Spleen (tissue), 11 donors: ENCODE measurements around the gene CTNNA2. TPM values are rescaled to one million over a fixed set of nuclear protein-coding genes. Genes with fewer than 3 reads are reported as not detected.

ENCODE experiments used
- DNase-seq: peaks from one replicate; pipeline ENCODE4 v3.0.0-alpha.2; 2020
- H3K27ac ChIP-seq, 8 donors: fragments of 200-600 bp; sonication (generic) in 7 of 8; 1 replicate in 4 of 8; 2 replicates in 4 of 8; pipeline versions ENCODE4 v1.5.0 to v1.8.0; 2016 to 2021; ENCODE audit warnings: inconsistent platforms in 4 of 8, mild to moderate bottlenecking in 4 of 8, moderate library complexity in 1 of 8
- H3K27me3 ChIP-seq, 7 donors: fragments of 200-600 bp; sonication (generic) in 6 of 7; replicated peaks in 1 of 7; 1 replicate in 4 of 7; 2 replicates in 3 of 7; pipeline versions ENCODE4 v1.5.0 to v1.8.0; 2016 to 2021; ENCODE audit warnings: inconsistent platforms in 3 of 7, mild to moderate bottlenecking in 1 of 7
- H3K36me3 ChIP-seq, 6 donors: fragments of 200-600 bp; sonication (generic) in 5 of 6; 1 replicate in 4 of 6; 2 replicates in 2 of 6; pipeline versions ENCODE4 v1.5.0 to v1.8.0; 2016 to 2021; ENCODE audit warnings: inconsistent platforms in 2 of 6
- H3K4me1 ChIP-seq, 6 donors: fragments of 200-600 bp; sonication (generic) in 5 of 6; 1 replicate in 3 of 6; 2 replicates in 3 of 6; pipeline versions ENCODE4 v1.5.0 to v1.8.0; 2016 to 2021; ENCODE audit warnings: inconsistent platforms in 3 of 6
- H3K4me3 ChIP-seq, 8 donors: fragments of 200-600 bp; sonication (generic) in 7 of 8; 1 replicate in 4 of 8; 2 replicates in 4 of 8; pipeline versions ENCODE4 v1.5.0 to v1.8.0; 2016 to 2021; ENCODE audit warnings: inconsistent platforms in 4 of 8, mild to moderate bottlenecking in 4 of 8, moderate library complexity in 2 of 8
- H3K9me3 ChIP-seq, 8 donors: fragments of 200-600 bp; sonication (generic) in 7 of 8; 1 replicate in 4 of 8; 2 replicates in 4 of 8; pipeline versions ENCODE4 v1.5.0 to v1.8.0; 2016 to 2021; ENCODE audit warnings: inconsistent platforms in 4 of 8
- POLR2A ChIP-seq, 3 donors: fragments of 450-650 bp; IDR thresholded peaks; one replicate each; pipeline ENCODE4 v1.5.1; 2017; ENCODE audit warnings: antibody characterized with exemption in 3 of 3, mild to moderate bottlenecking in 1 of 3
- POLR2AphosphoS5 ChIP-seq, 3 donors: sonication (generic); formaldehyde crosslinking; IDR thresholded peaks; one replicate each; pipeline ENCODE4 v1.5.1; 2017; ENCODE audit warnings: antibody characterized with exemption in 3 of 3
- WGBS, 5 donors: extraction: QIAGEN DNeasy Blood & Tissue Kit in 3 of 5; methylation state at CpG; one replicate each; pipeline versions ENCODE4 v1.1.5 to v1.1.7; 2013 to 2018; 5-methylcytosine and 5-hydroxymethylcytosine counted together
- intact Hi-C: fragments of 100-400 bp; cut with DNase I; formaldehyde crosslinking; loops from one replicate; pipeline ENCODE4 v1.15.0; 2023; ENCODE audit warnings: low total_unique reads
- polyA plus RNA-seq, 3 donors: library from polyadenylated mRNA; stranded (reverse); fragments of 200-250 nt; gene quantifications; one replicate each; pipeline ENCODE4 v1.2.1, GENCODE V29; 2013
- total RNA-seq, 7 donors: library from RNA; depleted of rRNA in 3 of 7; stranded (reverse); fragments of >200 nt in 3 of 7; fragmentation: NEBNext Ultra II Directional in 4 of 7; extraction: Animal tissue kit (Norgen Biotek cat#: 25700) in 4 of 7; gene quantifications; one replicate each; pipeline versions ENCODE4 v1.1.0 to v1.2.1, GENCODE V29; 2016 to 2021
- TF ChIP-seq, protein P1 (sequence below), 11 experiments: fragments of 200-600 bp in 7 of 11; fragments of 450-650 bp in 4 of 11; sonication (generic) in 4 of 11; IDR thresholded peaks in 8 of 11; conservative IDR thresholded peaks in 3 of 11; 1 replicate in 7 of 11; 2 replicates in 4 of 11; pipeline versions ENCODE4 v1.4.0 to v1.8.0; 2016 to 2021; ENCODE audit warnings: antibody characterized with exemption in 11 of 11, inconsistent platforms in 4 of 11, mild to moderate bottlenecking in 1 of 11
- donor health status: healthy with polysubstance abuse.
- donor health status: DM: no; HTN: no; CAD: no; lungs with moderate emphysema.
- donor health status: DM: no; HTN: no; CAD: no.
- donor health status: Bipolar disorder and iron deficiency.
- donor health status: healthy.
- donor health status: DM: no; HTN: no; CAD: no.
- donor health status: DM: yes; HTN: yes; CAD: no.

Gene CTNNA2
- total and polyA plus RNA-seq, 10 donors = not detected

DNA sequence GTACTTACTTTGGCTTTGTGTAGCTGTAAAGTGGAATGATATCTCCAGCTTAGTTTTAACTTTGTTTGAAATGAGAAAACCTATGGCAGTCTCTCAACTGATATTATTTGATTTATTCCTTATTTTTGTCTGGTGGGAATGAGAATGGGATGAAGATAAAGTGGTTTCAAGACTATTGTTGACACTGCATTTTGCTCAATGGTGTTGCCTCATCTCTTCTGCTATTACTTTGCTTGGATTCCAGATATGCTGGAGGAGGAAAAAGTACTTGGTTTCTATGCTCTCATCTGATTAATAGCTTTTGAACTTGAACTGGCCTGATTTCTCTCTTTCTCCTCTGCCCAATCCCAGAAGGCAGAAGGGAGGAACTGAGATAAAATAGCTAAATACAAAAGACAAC lies 198.2 kb downstream of the CTNNA2 start:
- no peak overlapping the region for H3K27ac ChIP-seq
- no peak for DNase-seq
- no peaks in the 10 kb centered on the region for H3K4me1 ChIP-seq
- no peaks in the 10 kb centered on the region for H3K27me3 ChIP-seq
- no peaks in the 10 kb centered on the region for H3K9me3 ChIP-seq
- H3K36me3 ChIP-seq = no peaks in the 10 kb centered on the region
- intact Hi-C loops = no loop called here
- no peak overlapping the region for H3K4me3 ChIP-seq
- TF ChIP-seq, protein P1, sequence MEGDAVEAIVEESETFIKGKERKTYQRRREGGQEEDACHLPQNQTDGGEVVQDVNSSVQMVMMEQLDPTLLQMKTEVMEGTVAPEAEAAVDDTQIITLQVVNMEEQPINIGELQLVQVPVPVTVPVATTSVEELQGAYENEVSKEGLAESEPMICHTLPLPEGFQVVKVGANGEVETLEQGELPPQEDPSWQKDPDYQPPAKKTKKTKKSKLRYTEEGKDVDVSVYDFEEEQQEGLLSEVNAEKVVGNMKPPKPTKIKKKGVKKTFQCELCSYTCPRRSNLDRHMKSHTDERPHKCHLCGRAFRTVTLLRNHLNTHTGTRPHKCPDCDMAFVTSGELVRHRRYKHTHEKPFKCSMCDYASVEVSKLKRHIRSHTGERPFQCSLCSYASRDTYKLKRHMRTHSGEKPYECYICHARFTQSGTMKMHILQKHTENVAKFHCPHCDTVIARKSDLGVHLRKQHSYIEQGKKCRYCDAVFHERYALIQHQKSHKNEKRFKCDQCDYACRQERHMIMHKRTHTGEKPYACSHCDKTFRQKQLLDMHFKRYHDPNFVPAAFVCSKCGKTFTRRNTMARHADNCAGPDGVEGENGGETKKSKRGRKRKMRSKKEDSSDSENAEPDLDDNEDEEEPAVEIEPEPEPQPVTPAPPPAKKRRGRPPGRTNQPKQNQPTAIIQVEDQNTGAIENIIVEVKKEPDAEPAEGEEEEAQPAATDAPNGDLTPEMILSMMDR (IDR thresholded peaks at IDR 0.05 in 8 of 11, conservative IDR thresholded peaks at IDR 0.05 in 3 of 11) = no peak
- TF ChIP-seq POLR2A (IDR thresholded peaks at IDR 0.05) = no peak
- no peak for TF ChIP-seq POLR2AphosphoS5 (IDR thresholded peaks at IDR 0.05)

DNA sequence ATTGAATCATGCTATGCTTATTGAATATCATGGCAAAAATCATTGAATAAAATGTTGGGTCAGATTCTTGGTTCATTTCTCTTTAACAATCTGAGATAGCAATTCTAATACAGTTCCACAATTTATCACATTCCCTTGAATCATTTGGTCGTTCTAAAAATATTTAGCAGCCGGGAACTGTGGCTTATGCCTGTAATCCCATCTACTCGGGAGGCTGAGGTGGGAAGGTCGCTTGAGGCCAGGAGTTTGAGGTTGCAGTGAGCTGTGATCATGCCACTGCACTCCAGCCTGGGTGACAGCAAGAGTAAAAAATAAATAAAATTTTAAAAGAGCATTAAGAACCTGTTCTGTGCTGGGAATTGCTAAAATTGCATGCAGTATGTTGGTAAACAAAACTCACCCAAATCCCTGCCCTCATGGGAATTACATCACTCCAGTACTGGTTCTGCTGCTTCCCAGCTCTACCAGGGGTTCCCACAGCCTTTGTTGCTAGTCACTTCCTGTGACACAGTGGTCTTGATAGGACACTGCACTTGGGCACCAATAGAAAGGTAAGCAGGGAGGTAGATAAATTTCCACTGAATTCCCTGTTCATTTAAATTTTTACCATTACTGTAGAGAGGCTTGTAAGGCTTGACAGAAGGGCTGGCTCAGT lies 200.4 kb downstream of the CTNNA2 start:
- no peaks in the 10 kb centered on the region for H3K4me1 ChIP-seq
- peaks cover 0 to 6% (median 0%) of the 10 kb centered on the region in 8 donors for H3K9me3 ChIP-seq
- no peak for DNase-seq
- WGBS, 5 donors = 62 to 76% (median 68%) methylated on average over 4 of the region's 4 CpGs
- no peak for TF ChIP-seq POLR2A (IDR thresholded peaks at IDR 0.05)
- no peak for TF ChIP-seq POLR2AphosphoS5 (IDR thresholded peaks at IDR 0.05)
- TF ChIP-seq, protein P1 (IDR thresholded peaks at IDR 0.05 in 8 of 11, conservative IDR thresholded peaks at IDR 0.05 in 3 of 11) = no peak
- H3K27me3 ChIP-seq = no peaks in the 10 kb centered on the region
- intact Hi-C loops = no loop called here
- H3K36me3 ChIP-seq = no peaks in the 10 kb centered on the region
- H3K27ac ChIP-seq = no peak overlapping the region
- no peak overlapping the region for H3K4me3 ChIP-seq

DNA sequence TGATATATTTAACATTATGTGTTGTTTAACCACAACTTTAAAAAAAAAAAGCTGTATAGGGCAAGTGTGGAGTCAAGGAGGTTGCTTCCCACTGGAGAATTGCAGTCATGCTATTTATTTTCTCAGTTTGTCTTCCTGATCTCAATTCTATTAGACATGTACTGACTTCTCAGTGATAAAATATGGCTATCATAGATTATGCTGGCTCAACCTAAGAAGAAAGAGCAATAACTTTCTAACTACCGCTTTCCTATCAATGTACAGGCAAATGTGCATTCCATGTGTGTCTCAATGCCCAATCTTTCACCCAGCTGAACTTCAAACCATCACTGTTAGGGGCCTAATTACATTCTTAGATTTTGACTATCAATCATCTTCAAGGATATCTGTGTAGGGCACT lies 201.4 kb downstream of the CTNNA2 start:
- Histone ChIP-seq H3K4me3 (no peak overlapping the region), H3K27ac (no peak overlapping the region), H3K36me3 (no peaks in the 10 kb centered on the region), H3K9me3 (peaks cover 0 to 6% (median 0%) of the 10 kb centered on the region in 8 donors), H3K27me3 (no peaks in the 10 kb centered on the region), H3K4me1 (no peaks in the 10 kb centered on the region)
- TF ChIP-seq POLR2A (IDR thresholded peaks at IDR 0.05) (no peak), POLR2AphosphoS5 (IDR thresholded peaks at IDR 0.05) (no peak)
- TF ChIP-seq, protein P1 (IDR thresholded peaks at IDR 0.05 in 8 of 11, conservative IDR thresholded peaks at IDR 0.05 in 3 of 11) = no peak
- intact Hi-C loops = no loop called here
- DNase-seq = no peak
- WGBS, 5 donors = 76 to 95% (median 86%) methylated on average over 1 of the region's 1 CpG

DNA sequence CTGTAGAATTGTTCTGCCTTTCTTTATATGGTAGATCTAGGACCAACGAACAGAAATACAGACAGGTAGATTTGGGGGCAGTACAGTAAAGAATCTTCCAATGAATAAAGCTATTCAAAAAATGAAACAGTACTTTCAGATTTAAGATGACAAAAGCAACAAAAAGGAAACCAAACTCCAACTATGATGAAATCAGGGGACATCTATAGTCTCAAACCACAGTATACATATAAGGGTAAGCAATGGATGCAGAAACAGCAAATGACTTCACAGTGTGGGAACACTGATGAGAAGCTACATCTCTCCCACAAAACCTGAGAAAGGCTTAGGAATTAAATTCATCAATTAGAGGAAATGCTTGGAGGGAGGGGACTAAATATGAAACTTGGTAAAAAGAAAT lies 202.5 kb downstream of the CTNNA2 start:
- TF ChIP-seq POLR2AphosphoS5 (IDR thresholded peaks at IDR 0.05) (no peak), POLR2A (IDR thresholded peaks at IDR 0.05) (no peak)
- TF ChIP-seq, protein P1 (IDR thresholded peaks at IDR 0.05 in 8 of 11, conservative IDR thresholded peaks at IDR 0.05 in 3 of 11) = no peak
- WGBS, 5 donors = 78 to 90% (median 86%) methylated on average over 1 of the region's 1 CpG
- Histone ChIP-seq H3K4me3 (no peak overlapping the region), H3K9me3 (peaks cover 0 to 6% (median 0%) of the 10 kb centered on the region in 8 donors), H3K36me3 (no peaks in the 10 kb centered on the region), H3K27ac (no peak overlapping the region), H3K27me3 (no peaks in the 10 kb centered on the region), H3K4me1 (no peaks in the 10 kb centered on the region)
- no peak for DNase-seq
- intact Hi-C loops = no loop called here
